GM10847 (cell line): Measurements from ENCODE around the gene C1QTNF8.

Experiments used
- POLR2A ChIP-seq: IDR thresholded peaks from 2 replicates; pipeline ENCODE4 v1.6.1; 2011; ENCODE audit not compliant: insufficient read length; ENCODE audit errors: extremely low read depth

Gene C1QTNF8

GRCh38 chr16:1132431-1132830 is 36.4 kb upstream of the C1QTNF8 start:
- TF ChIP-seq POLR2A = no peak

- TF ChIP-seq POLR2A = no peak
These were observed 35.4 kb upstream of the C1QTNF8 start for GRCh38 chr16:1131378-1131994.

GRCh38 chr16:1130382-1130781 is 34.3 kb upstream of the C1QTNF8 start:
- TF ChIP-seq POLR2A = no peak

- no peak for TF ChIP-seq POLR2A
These were observed 33.3 kb upstream of the C1QTNF8 start for GRCh38 chr16:1129106-1129960.

GRCh38 chr16:1127971-1128715 is 32.1 kb upstream of the C1QTNF8 start:
- TF ChIP-seq POLR2A = no peak

- TF ChIP-seq POLR2A = no peak
These were observed 31.1 kb upstream of the C1QTNF8 start for GRCh38 chr16:1127101-1127500.

- no peak for TF ChIP-seq POLR2A
These were observed 30.5 kb upstream of the C1QTNF8 start for GRCh38 chr16:1126586-1126985.

- TF ChIP-seq POLR2A = no peak
These were observed 30.0 kb upstream of the C1QTNF8 start for GRCh38 chr16:1126044-1126443.

- no peak for TF ChIP-seq POLR2A
These were observed 29.4 kb upstream of the C1QTNF8 start for GRCh38 chr16:1125471-1125870.

GRCh38 chr16:1124795-1125194 is 28.8 kb upstream of the C1QTNF8 start:
- no peak for TF ChIP-seq POLR2A

GRCh38 chr16:1124291-1124690 is 28.2 kb upstream of the C1QTNF8 start:
- no peak for TF ChIP-seq POLR2A

- TF ChIP-seq POLR2A = no peak
These were observed 27.6 kb upstream of the C1QTNF8 start for GRCh38 chr16:1123525-1124230.

- TF ChIP-seq POLR2A = no peak
These were observed 26.3 kb upstream of the C1QTNF8 start for GRCh38 chr16:1122398-1122765.

GRCh38 chr16:1121601-1122397 is 25.8 kb upstream of the C1QTNF8 start:
- TF ChIP-seq POLR2A = no peak

GRCh38 chr16:1121009-1121408 is 25.0 kb upstream of the C1QTNF8 start:
- TF ChIP-seq POLR2A = no peak
